ENCODE measurements around the gene PTPN1. TPM values are rescaled to one million over a fixed set of nuclear protein-coding genes. Genes with fewer than 3 reads are reported as not detected.

PTPN1 gene
- total and polyA plus RNA-seq, 10 of the 15 experiments (the other 5 are each of a cell fraction or from before 2014, with no cell fraction given), result 15.9 to 74.7 (median 43.9) TPM

DNA sequence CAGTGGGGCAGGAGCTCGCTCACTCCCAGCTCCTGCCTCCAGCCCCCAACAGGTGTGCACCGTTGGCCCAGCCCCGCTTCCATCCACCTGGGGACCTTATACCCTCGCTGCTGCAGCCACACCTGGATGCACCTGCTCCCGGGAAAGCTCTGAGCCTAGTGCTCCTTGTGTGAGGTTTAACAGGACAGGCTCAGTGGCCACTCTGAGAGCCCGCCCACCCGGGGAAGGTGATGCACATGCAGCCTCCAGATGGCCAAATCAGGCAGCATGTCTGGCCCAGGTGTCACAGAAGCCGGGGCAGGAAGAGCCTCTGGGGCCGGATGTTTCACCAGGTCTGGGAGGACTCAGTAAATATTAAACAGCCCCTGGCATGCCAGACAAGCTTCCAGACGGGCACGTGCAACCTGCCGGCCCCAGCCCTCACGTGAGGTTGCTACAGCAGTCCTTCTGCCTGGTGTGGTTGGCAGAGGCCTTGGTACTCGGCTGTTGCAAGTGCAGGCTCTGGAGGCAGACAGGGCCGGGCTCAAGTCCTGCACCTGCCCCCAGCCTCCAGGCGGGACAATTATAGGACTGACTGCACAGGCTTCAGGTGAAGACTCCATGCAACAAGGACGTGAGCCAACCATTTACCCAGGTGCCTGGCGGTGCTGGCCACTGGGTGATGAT is 114.3 kb downstream of the PTPN1 start:
- CTCF ChIA-PET, result no interaction called here
- FAIRE-seq, result no peak

DNA sequence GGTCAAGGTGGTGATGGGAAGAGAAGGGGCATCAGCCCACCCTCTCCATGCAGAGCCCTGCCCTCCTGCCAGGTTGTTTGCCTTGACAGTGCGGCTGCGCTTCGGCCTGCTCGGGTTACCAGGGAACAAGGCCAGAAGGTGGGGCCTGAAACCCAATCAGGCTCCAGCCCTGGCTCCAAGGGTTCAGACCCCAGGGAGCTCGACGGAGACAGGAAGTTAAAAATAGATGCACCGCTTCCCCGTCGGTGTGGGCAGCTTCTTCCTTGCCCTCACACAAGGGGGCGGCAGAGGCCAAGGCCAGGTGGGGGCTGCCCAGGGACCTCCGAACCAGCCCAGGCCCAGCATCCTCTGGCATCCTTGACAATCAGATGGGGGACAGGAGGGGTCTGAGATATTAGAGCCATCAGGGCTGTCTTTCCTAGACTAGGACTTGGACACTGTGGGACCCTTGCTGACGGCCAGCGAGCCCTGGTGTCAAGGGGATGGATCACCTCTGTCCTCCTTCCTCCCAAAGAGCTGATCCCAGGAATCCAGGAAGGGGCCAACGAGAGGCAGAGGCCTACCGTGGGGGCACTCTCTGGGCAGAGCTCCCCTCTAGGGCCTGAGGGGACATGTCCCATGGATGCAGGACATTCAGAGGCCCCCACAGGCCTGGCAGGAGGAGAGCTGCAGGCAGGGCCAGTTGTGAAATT is 115.9 kb downstream of the PTPN1 start:
- TF ChIP-seq IRF5 (IDR thresholded peaks at IDR 0.05; ENCODE audit: borderline replicate concordance) (no peak), RAD21 (IDR thresholded peaks at IDR 0.05; ENCODE audit: insufficient read depth, low read depth, low read length) (peak; percentile 51), SMC3 (IDR thresholded peaks at IDR 0.05; ENCODE audit: borderline replicate concordance, low read length) (peak; percentile 16; the same call in 1 of the 2 replicates), GATAD2B (conservative IDR thresholded peaks at IDR 0.05; ENCODE audit: low read depth) (no peak)
- TF ChIP-seq, protein P1, sequence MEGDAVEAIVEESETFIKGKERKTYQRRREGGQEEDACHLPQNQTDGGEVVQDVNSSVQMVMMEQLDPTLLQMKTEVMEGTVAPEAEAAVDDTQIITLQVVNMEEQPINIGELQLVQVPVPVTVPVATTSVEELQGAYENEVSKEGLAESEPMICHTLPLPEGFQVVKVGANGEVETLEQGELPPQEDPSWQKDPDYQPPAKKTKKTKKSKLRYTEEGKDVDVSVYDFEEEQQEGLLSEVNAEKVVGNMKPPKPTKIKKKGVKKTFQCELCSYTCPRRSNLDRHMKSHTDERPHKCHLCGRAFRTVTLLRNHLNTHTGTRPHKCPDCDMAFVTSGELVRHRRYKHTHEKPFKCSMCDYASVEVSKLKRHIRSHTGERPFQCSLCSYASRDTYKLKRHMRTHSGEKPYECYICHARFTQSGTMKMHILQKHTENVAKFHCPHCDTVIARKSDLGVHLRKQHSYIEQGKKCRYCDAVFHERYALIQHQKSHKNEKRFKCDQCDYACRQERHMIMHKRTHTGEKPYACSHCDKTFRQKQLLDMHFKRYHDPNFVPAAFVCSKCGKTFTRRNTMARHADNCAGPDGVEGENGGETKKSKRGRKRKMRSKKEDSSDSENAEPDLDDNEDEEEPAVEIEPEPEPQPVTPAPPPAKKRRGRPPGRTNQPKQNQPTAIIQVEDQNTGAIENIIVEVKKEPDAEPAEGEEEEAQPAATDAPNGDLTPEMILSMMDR (IDR thresholded peaks at IDR 0.05 in 2 of 3, conservative IDR thresholded peaks at IDR 0.05 in 1 of 3; ENCODE audit: control insufficient read depth in 2 of 3, extremely low read depth in 1 of 3, insufficient read depth in 1 of 3, low read depth in 3 of 3, low read length in 3 of 3), result peak; percentile 37 to 54 (median 44)
- no peaks in the 10 kb centered on the region for H3K4me1 ChIP-seq (ENCODE audit: control insufficient read depth, insufficient read depth, low read length)
- ChIA-PET SMC1A (ENCODE audit: uncharacterized antibody, unreplicated experiment) (interaction anchor here (0.7 to 1.9 kb wide), 2 partner anchors 123 to 124 kb away, joined by 4 to 9 read pairs; no protein-coding TSS in a partner anchor), RAD21 (ENCODE audit: unreplicated experiment) (interaction anchor here (0.6 to 1.5 kb wide), 3 partner anchors 124 to 165 kb away, joined by 3 to 12 read pairs (median 4); no protein-coding TSS in a partner anchor), CTCF (interaction anchor here (0.6 to 1.7 kb wide), 7 partner anchors 9 to 165 kb away, joined by 3 to 18 read pairs (median 3); no protein-coding TSS in a partner anchor), POLR2A (no interaction called here)
- FAIRE-seq (no peak), ATAC-seq (peak; percentile 73), DNase-seq (ENCODE audit: low read depth, low spot score) (no peak)
- WGBS (ENCODE audit: insufficient coverage, insufficient replicate concordance, low lambda C conversion rate, missing lambda C conversion rate), result 31% methylated on average over 15 of the region's 15 CpGs
- H3K9ac ChIP-seq (ENCODE audit: control insufficient read depth, insufficient read depth, low read length), result no peak overlapping the region
- no TSS peak for BruUV-seq (replicated peaks)
- no peaks in the 10 kb centered on the region for H3K36me3 ChIP-seq (ENCODE audit: control insufficient read depth in 2 of 2, insufficient read depth in 2 of 2, low read length in 1 of 2)
- H3K9me3 ChIP-seq (replicated peaks; ENCODE audit: control insufficient read depth, insufficient read depth, low read length), result no peaks in the 10 kb centered on the region; the same call in 2 of the 3 replicates
- in situ Hi-C loops (cut with MboI), result no loop called here
- no peaks in the 10 kb centered on the region for H3K79me2 ChIP-seq (ENCODE audit: control insufficient read depth, insufficient read depth, low read length)
- no peak overlapping the region for H3K27ac ChIP-seq (ENCODE audit: control insufficient read depth, insufficient read depth)
- no peak overlapping the region for H3K4me2 ChIP-seq (ENCODE audit: control insufficient read depth, insufficient read depth)
- no peak overlapping the region for H3K4me3 ChIP-seq
- intact Hi-C loops (cut with micrococcal nuclease; ENCODE audit: unreplicated experiment), result loop anchor here (10.0 kb wide), 1 partner anchor 119 kb away; no protein-coding TSS in a partner anchor
- H3K27me3 ChIP-seq (replicated peaks in 1 of 2; ENCODE audit: control insufficient read depth in 2 of 2, insufficient read depth in 2 of 2, low read length in 1 of 2), result no peaks in the 10 kb centered on the region; a peak in 2 of 4 replicates
- no peak overlapping the region for H2AFZ ChIP-seq (ENCODE audit: control insufficient read depth, low read depth, low read length)
- H4K20me1 ChIP-seq (ENCODE audit: control insufficient read depth, insufficient read depth), result no peaks in the 10 kb centered on the region

More for the DNA sequence above, 114.3 kb downstream of the PTPN1 start:
- Histone ChIP-seq H3K36me3 (ENCODE audit: control insufficient read depth in 2 of 2, insufficient read depth in 2 of 2, low read length in 1 of 2) (no peaks in the 10 kb centered on the region), H3K27ac (ENCODE audit: control insufficient read depth, insufficient read depth) (no peak overlapping the region), H3K4me2 (ENCODE audit: control insufficient read depth, insufficient read depth) (no peak overlapping the region), H3K4me3 (no peak overlapping the region), H3K9ac (ENCODE audit: control insufficient read depth, insufficient read depth, low read length) (no peak overlapping the region), H3K79me2 (ENCODE audit: control insufficient read depth, insufficient read depth, low read length) (no peaks in the 10 kb centered on the region), H2AFZ (ENCODE audit: control insufficient read depth, low read depth, low read length) (no peak overlapping the region), H3K4me1 (ENCODE audit: control insufficient read depth, insufficient read depth, low read length) (no peaks in the 10 kb centered on the region), H4K20me1 (ENCODE audit: control insufficient read depth, insufficient read depth) (no peaks in the 10 kb centered on the region), H3K27me3 (replicated peaks in 1 of 2; ENCODE audit: control insufficient read depth in 2 of 2, insufficient read depth in 2 of 2, low read length in 1 of 2) (no peaks in the 10 kb centered on the region; a peak in 2 of 4 replicates), H3K9me3 (replicated peaks; ENCODE audit: control insufficient read depth, insufficient read depth, low read length) (no peaks in the 10 kb centered on the region; the same call in 2 of the 3 replicates)
- 0 out of 4 replicates have a peak, but pooled peaks of 1 of the 2 experiments have one; percentile 29 for TF ChIP-seq BHLHE40 (IDR thresholded peaks at IDR 0.05; ENCODE audit: borderline replicate concordance in 1 of 2, low read depth in 2 of 2, low read length in 1 of 2)
- TF ChIP-seq EZH2 (IDR thresholded peaks at IDR 0.05; ENCODE audit: borderline replicate concordance, control insufficient read depth, low read depth, low read length), result no peak
- TF ChIP-seq HDGF (IDR thresholded peaks at IDR 0.05), result no peak
- TF ChIP-seq FOXM1 (IDR thresholded peaks at IDR 0.05; ENCODE audit: low read depth, low read length), result no peak
- TF ChIP-seq RBBP5 (conservative IDR thresholded peaks at IDR 0.05), result no peak
- ChIA-PET SMC1A (ENCODE audit: uncharacterized antibody, unreplicated experiment) (no interaction called here), POLR2A (no interaction called here), RAD21 (ENCODE audit: unreplicated experiment) (interaction anchor here (0.7 kb wide), 1 partner anchor 100 kb away, joined by 7 read pairs; no protein-coding TSS in a partner anchor)
- intact Hi-C loops (cut with micrococcal nuclease; ENCODE audit: unreplicated experiment), result loop anchor here (10.0 kb wide), 1 partner anchor 120 kb away; no protein-coding TSS in a partner anchor
- no TSS peak for BruUV-seq (replicated peaks)
- in situ Hi-C loops (cut with MboI), result no loop called here
- ATAC-seq, result no peak
- no peak for DNase-seq (ENCODE audit: low read depth, low spot score)
- WGBS (ENCODE audit: insufficient coverage, insufficient replicate concordance, low lambda C conversion rate, missing lambda C conversion rate), result 32% methylated on average over 17 of the region's 18 CpGs

Measured in GM12878 (cell line).